Right lobe of liver (tissue), 4 donors: Measurements from ENCODE around the gene CACNA2D3.

Source experiments
- CTCF ChIP-seq, 4 donors: fragments of 200-600 bp in 3 of 4; fragments of 450-650 bp in 1 of 4; IDR thresholded peaks; one replicate each; pipeline versions ENCODE4 v1.5.1 to v1.8.0; 2016 to 2022; ENCODE audit warnings: antibody characterized with exemption in 4 of 4, mild to moderate bottlenecking in 2 of 4
- POLR2A ChIP-seq: fragments of 450-650 bp; IDR thresholded peaks from one replicate; pipeline ENCODE4 v1.6.1; 2017; ENCODE audit warnings: antibody characterized with exemption, mild to moderate bottlenecking
- donor health status: DM: no; HTN: no; CAD: no.
- donor health status: DM: no; HTN: no; CAD: no.
- donor health status: DM: no; HTN: yes; CAD: no.

GRCh38 chr3:54171951-54172350, 49.6 kb downstream of the CACNA2D3 start:
- no peak for TF ChIP-seq CTCF (IDR thresholded peaks at IDR 0.05)
- no peak for TF ChIP-seq POLR2A
